Stomach (tissue), 4 donors: Measurements from ENCODE around the gene ABCA7.

Experiments used
- POLR2A ChIP-seq, 4 donors: fragments of 450-650 bp; IDR thresholded peaks; one replicate each; pipeline ENCODE4 v1.6.1; 2016; ENCODE audit warnings: antibody characterized with exemption in 4 of 4, control low read depth in 2 of 4, mild to moderate bottlenecking in 1 of 4, moderate library complexity in 1 of 4
- TF ChIP-seq, protein P1 (sequence below), 7 experiments: fragments of 450-650 bp in 4 of 7; fragments of 200-600 bp in 3 of 7; sonication (generic) in 3 of 7; IDR thresholded peaks; one replicate each; pipeline ENCODE4 v1.5.1; 2016 to 2019; ENCODE audit warnings: antibody characterized with exemption in 7 of 7, control low read depth in 2 of 7, mild to moderate bottlenecking in 1 of 7

DNA sequence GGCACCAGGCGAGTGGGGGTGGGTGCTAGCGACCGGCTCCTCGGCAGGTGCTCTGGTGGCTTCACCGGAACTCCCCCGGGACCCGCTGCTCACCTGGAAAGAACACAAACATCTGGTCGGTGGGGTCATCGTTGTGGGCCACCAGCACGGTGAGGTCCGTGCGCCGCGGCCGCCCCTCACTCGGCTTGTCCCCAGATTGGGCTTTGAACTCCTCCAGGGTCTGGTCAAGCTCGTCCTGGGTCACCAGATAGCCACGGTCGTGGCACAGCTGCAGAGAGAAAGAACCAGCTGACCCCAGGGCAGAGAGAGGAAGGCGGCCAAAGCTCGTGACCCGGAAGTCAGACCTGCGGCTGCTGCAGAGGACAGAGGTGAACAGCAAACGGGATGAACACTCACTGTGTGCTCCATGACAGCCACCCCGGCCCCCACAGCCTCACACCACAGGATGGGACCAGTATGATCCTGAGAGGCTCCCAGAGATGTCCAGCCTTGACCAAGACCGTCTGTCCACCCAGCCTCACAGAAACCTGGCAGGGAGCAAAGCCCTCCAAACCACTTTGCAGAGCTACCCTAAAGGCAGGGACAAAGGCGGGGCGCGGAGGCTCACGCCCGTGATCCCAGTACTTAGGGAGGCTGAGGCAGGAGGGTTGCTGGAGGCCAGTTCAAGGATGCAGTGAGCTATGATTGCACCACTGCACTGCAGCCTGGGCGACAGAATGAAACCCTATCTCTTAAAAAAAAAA is 54.1 kb downstream of the ABCA7 start:
- TF ChIP-seq, protein P1, sequence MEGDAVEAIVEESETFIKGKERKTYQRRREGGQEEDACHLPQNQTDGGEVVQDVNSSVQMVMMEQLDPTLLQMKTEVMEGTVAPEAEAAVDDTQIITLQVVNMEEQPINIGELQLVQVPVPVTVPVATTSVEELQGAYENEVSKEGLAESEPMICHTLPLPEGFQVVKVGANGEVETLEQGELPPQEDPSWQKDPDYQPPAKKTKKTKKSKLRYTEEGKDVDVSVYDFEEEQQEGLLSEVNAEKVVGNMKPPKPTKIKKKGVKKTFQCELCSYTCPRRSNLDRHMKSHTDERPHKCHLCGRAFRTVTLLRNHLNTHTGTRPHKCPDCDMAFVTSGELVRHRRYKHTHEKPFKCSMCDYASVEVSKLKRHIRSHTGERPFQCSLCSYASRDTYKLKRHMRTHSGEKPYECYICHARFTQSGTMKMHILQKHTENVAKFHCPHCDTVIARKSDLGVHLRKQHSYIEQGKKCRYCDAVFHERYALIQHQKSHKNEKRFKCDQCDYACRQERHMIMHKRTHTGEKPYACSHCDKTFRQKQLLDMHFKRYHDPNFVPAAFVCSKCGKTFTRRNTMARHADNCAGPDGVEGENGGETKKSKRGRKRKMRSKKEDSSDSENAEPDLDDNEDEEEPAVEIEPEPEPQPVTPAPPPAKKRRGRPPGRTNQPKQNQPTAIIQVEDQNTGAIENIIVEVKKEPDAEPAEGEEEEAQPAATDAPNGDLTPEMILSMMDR (IDR thresholded peaks at IDR 0.05), result no peak
- TF ChIP-seq POLR2A (IDR thresholded peaks at IDR 0.05), result no peak
